HL-60 (cell line): ENCODE data around the gene ZNF124.

Experiments
- CTCF ChIP-seq: IDR thresholded peaks from one replicate; pipeline ENCODE4 v1.5.1; 2011; ENCODE audit warnings: low read length, control low read depth, inconsistent platforms; ENCODE audit not compliant: insufficient read depth
- GABPA ChIP-seq: IDR thresholded peaks from 2 replicates; pipeline ENCODE4 v1.6.1; 2012; ENCODE audit warnings: low read depth
- POLR2AphosphoS5 ChIP-seq: IDR thresholded peaks from 2 replicates; pipeline ENCODE4 v1.6.1; 2012; ENCODE audit warnings: low read depth
- REST ChIP-seq: IDR thresholded peaks from 2 replicates; pipeline ENCODE4 v1.6.1; 2012; ENCODE audit warnings: low read depth; ENCODE audit not compliant: insufficient replicate concordance

GRCh38 chr1:247210062-247210375, 38.2 kb upstream of the ZNF124 start:
- TF ChIP-seq CTCF (no peak), GABPA (no peak), POLR2AphosphoS5 (no peak), REST (no peak)
